Occipital lobe (tissue), 2 donors: Measurements from ENCODE around the gene CDKN2B-AS1. TPM values are rescaled to one million over a fixed set of nuclear protein-coding genes. Genes with fewer than 3 reads are reported as not detected.
A peak's percentile ranks its signal among the peaks of the same experiment; 100 is the strongest.

Experiments used
- DNase-seq: peaks from one replicate; lab custom pipeline; 2025; lab: John Stamatoyannopoulos, UW
- total RNA-seq: library from RNA; depleted of rRNA; stranded (reverse); fragments of >200 nt; gene quantifications from one replicate; pipeline ENCODE4 v1.2.3, GENCODE V29; 2014

The CDKN2B-AS1 gene
- total RNA-seq, 1 donor from 2014 or later, result 0.62 TPM

DNA sequence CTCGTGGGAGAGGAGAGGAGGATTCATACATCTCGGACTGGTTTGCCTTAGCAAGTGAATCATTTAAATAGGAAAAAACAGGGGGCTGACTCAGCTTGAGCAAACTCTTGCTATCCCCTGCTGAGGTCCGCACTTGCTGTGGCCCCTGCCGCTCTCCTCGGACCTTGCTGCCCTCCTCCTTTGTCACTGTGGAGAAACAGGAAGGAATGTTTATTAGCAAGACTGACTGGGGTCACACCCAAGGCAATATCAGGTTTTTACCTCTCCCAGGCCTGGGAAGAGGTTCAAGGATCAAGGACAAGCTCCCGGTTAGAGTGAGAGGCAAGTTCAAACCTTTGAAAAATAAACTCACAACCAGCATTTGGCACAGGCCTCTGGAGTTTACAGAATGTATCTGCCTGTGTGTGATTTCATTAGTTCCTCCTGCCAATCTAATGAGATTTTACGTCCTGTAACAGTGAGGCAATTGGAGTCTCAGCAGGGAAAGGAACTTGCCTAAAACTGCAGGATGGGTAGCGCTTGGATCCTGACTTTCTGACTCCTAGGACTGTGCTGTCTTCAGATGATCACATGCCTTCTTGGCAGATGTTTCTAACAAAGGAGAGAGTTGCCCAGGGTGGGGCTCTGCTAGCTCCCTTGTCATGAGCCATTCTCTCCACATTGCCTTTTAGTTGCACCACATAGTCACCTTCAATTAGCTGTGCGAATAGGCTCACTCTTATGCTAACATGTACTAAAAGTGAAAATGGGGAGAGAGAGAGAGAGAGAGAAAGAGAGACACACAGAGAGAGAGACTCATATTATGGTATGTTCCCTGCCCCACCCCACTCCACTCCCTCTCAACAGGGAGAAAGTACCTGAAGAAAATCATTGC lies 123.2 kb downstream of the CDKN2B-AS1 start:
- DNase-seq, result no peak

- DNase-seq, result no peak
Measured at GRCh38 chr9:22118810-22119521, 124.4 kb downstream of the CDKN2B-AS1 start.

- no peak for DNase-seq
Measured at GRCh38 chr9:22119522-22120158, 125.0 kb downstream of the CDKN2B-AS1 start.

- no peak for DNase-seq
Measured at GRCh38 chr9:22120159-22120549, 125.6 kb downstream of the CDKN2B-AS1 start.

DNA sequence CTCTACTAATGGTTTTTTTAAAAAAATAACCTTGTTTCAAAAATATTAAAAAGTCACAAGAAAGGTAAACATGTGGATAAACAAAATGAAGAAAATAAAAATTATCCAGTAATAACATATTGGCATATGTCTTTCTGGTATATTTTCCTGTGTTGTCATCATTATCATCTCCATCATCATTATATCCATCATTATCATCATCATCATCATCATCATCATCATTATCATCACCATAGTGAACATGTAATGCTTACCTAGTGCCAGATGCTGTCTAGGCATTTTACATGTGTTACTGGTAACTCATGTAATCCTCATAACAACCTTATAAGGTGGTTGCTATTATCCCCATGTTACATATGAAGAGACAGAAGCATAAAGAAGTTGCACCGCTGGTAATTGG lies 126.0 kb downstream of the CDKN2B-AS1 start:
- DNase-seq, result no peak

DNA sequence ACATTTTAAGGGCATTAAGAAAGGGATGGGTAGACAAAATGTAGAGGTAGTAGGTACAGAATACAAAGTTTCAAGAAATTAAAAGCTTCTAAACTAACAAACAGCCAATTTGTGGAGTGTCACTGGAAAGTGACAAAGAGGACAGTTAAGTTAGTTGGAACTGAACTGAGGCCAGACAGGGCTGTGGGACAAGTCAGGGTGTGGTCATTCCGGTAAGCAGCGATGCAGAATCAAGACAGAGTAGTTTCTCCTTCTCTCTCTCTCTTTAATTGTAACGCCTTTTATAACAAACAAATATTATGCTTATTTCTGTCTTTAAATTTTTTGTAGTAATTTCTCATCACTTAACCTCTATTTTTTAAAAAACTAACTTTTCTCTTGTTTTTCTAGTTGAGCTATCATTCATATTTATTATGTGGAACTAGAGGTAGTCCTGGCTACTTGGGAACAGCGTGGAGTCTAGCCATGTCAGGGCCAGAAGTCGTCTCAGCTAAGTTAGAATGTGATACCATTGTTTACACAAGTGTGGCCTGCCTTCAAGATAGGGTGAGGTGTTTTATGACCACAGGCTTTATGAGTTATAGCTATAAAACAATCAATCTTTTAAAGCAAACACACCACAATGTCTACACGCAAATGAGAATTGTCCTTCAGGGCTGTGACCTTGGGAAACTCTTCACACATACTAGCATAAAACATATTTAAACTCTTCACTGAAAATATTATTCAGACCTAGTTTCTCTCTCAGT lies 129.8 kb downstream of the CDKN2B-AS1 start:
- no peak for DNase-seq

DNA sequence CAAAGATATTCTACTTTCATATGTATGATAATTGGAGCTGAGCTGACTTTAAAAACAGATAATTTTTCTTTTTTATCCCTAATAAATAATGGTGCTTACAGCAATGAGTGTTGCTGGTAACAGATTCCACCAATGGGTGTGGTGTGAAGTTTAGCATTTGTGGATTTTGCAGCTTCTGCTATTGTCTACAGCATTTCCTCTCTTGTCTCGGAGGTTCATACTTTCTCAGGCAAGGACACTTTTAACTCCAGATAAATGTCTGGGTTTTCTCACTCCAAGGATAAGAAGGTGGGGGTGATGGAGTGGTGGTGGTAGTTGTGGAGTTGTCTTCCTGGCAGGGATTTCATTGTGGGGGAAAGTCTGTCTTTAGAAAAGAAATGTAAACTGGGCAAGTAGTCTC lies 134.5 kb downstream of the CDKN2B-AS1 start:
- no peak for DNase-seq

GRCh38 chr9:22129633-22130032 lies 135.0 kb downstream of the CDKN2B-AS1 start:
- no peak for DNase-seq

DNA sequence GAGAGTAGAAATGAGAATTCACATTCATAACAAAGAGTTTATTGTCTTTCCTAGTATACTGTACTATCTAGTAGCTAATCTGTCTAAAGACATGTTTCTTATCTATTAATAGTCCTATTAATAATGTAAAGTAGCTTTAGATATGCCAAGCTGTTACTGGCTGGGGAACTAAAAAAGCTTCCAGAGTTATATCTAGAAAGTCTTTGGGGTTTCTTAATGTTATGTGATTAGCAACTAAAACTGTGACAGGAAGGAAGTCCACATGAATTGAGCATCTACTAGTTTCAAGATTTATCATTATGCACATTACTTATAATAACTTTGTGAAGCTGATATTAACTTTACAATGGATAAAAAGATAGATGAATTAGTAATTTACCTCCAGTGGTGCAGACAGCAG lies 137.2 kb downstream of the CDKN2B-AS1 start:
- DNase-seq, result no peak

DNA sequence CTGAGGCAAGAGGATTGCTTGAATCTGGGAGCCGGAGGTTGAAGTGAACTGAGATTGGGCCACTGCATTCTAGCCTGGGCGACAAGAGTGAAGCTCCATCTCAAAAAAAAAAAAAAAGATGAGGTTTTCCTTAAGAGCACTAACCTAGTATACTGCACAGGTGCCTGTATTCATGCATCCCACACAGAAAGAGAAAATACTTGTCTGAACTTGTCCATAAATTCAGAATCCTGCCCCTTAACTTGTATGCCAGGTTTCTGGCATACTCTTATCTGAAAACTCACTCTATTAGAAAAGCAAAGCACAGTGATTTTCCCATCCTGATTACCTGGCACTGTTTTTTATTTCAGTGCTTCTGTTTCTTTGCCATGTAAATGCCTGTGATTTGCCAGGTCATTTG lies 139.8 kb downstream of the CDKN2B-AS1 start:
- DNase-seq, result no peak

- DNase-seq, result no peak
Measured at GRCh38 chr9:22136461-22137096, 142.0 kb downstream of the CDKN2B-AS1 start.

DNA sequence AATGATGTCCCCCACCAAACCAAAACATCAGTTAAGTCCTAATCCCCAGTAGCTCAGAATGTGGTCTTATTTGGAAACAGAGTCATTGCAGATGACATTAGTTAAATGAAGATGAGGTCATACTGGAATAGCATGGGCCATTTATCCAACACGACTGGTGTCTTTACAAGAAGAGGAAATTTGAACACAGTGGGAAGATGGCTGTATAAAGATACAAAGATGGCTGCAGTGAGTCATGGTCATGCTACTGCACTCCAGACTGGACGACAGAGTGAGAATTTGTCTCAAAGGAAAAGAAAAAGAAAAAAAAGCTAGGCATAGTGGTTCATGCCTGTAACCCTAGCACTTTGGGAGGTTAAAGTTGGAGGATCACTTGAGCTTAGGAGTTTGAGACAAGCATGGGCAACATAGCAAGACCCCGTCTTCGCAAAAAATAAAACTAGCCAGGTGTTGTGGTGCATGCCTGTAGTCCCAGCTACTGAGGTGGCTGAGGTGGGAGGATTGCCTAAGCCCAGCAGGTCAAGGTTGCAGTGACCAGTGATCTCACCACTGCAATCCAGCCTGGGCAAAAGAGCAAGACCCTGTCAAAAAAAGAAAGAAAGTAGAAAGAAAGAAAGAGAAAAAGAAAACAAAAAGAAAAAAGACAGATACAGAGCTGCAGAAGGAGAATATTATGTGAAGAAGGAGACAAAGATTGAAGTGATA lies 144.5 kb downstream of the CDKN2B-AS1 start:
- DNase-seq, result no peak

DNA sequence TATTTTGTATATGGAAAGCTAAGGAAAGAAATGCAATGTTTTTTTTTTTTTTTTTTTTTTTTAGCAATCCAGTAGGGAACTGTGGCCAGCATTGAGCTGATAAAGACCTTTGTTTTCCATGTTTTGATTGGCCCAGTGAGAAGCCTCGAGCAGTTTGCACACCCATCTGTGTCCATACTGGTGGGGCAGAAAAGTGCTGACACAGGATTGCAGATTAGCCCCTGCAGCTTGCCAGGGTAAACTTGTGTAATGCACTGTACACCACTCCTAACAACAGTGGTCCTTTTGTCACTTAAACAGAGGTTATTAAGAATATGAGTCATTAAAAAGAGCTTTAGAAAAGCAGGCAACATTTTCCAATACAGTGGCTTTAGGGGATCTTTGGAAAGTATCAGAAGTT lies 147.3 kb downstream of the CDKN2B-AS1 start:
- DNase-seq, result no peak

DNA sequence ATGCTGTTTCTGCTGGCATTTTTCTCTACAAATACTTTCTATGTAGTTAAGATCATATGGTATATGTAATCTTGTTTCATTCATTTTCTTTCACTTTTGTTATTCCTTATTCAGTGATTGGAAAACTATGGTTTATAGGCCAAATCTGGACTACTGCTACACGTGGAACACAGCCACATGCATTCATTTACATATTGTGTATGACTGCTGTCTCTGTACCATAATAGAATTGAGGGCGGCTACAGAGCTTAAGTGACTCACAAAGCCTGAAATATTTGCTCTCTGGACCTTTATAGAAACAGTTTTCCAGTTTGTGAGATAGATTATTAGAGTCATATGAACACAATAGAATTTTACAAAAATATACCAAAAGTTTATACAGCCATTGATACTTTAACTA lies 148.1 kb downstream of the CDKN2B-AS1 start:
- no peak for DNase-seq

DNA sequence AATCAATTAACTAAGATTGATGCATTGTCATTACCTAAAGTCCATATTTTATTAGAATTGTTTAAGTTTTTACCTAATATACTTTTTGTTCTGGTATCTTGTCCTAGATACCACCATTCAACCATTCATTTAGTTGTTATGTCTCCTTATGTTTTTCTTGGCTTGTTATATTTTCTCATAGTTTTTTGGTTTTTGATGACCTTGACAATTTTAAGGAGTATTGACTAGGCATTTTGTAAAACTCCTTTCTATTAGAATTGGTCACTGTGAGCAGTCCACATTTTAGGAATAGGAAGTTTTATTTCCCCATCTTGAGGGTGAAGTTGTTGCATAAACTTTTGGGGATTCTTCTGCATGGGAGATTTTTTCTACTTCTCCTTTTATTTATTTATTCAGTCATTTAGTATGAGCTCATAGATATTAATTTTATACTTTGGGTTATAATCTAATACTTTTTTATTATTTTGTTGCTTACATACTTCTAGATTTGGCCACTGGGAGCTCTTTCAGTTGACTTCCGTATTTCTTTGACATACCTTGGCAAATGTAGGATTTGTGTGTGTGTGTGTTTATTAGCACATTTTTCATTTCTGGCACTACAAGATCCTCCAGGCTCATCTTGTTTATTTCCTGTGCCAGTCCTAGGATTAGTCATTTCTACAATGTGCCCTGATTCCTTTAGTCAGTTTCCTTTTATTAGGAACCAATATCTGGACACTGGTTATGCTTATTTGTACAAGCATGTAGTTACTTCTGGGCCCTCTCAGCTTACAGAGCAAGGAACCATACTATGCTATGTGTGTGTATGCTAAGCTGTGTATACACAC lies 149.4 kb downstream of the CDKN2B-AS1 start:
- no peak for DNase-seq

DNA sequence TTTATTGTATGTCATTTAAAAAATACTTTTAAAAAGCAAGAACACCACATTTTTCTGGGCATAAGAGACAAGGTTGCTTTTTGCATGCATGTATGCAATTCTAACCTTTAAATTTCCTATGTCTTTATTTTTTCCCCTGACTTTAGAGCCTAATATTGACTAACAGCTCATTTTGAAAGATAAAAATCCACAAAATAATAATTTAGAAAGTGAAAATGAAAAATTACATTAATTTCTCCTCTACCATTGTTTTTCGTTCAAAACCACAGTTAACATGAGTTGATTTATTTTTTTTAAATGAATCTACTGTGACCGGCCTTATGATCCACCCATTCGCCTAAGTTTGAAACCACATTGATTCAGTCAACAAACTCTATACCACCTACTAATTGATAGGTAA lies 152.0 kb downstream of the CDKN2B-AS1 start:
- DNase-seq, result no peak

DNA sequence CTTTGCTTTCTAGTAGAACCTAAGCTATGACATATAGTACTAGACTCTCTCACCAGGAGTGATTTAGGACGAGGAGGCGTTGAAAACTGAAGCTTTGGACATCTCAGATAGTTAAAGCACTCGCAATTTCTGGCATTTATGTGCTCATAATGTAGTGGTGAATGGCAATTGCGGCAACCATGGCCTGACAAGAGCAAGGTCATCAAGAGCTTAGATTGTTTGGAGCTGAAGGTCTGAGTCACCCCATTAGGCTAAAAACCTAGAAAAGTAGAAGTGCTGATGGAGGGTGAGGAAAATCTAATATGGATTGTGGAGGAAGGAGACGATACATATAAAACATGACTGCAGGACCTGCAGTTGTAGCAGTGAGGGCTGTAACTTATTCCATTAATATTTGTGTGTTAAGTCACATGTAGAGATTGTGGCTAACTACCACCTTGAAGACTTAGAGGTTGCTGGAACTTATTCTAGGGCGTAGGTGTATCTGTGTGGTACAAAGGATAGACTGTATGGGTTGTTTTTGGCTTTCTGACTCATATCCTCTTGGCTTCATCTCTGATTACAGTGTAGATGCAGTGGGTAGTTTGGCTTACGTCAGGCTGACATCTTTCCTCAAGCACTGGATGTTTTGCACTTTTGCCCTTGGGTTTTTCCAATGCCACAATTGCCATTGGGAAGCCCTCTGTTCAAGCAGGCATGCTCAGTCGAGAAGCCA lies 153.4 kb downstream of the CDKN2B-AS1 start:
- DNase-seq, result peak; percentile 5

- no peak for DNase-seq
Measured at GRCh38 chr9:22148528-22148875, 153.9 kb downstream of the CDKN2B-AS1 start.
